MCF 10A (cell line): Measurements from ENCODE around the gene MCTP2. TPM values are rescaled to one million over a fixed set of nuclear protein-coding genes. Genes with fewer than 3 reads are reported as not detected.
A peak's percentile ranks its signal among the peaks of the same experiment; 100 is the strongest.
"Not testable (repeated sequence)": the region's sequence is repeated elsewhere in the genome, so short reads cannot be mapped to it uniquely, and the experiment has no call there.

Source experiments
- BruUV-seq: library from RNA; stranded (reverse); fragments of 400-500 nt; replicated peaks from 2 replicates; lab custom pipeline; 2021; lab: Mats Ljungman, UMichigan
- CTCF ChIA-PET: fragments of 300-600 bp; sonication (Branson Sonifier 250); formaldehyde crosslinking; extraction: SDS; loops from one replicate; lab custom pipeline; 2021; ENCODE audit warnings: antibody characterized with exemption, inconsistent platforms; lab: Yijun Ruan, JAX
- POLR2A ChIA-PET: fragments of 300-600, 350-650 bp; sonication (Branson Sonifier 250); formaldehyde crosslinking; extraction: SDS; loops from one replicate; lab custom pipeline; 2020; ENCODE audit warnings: antibody characterized with exemption, inconsistent platforms; lab: Yijun Ruan, JAX
- DNase-seq: peaks from one replicate; pipeline ENCODE4 v3.0.0-alpha.2; 2018; ENCODE audit not compliant: unreplicated experiment
- H3K27ac Mint-ChIP-seq: one replicate; pipeline ENCODE4 v1.8.0; 2022; ENCODE audit warnings: mild to moderate bottlenecking, low read depth, mixed read lengths; ENCODE audit not compliant: unreplicated experiment
- H3K27me3 Mint-ChIP-seq: one replicate; pipeline ENCODE4 v1.8.0; 2022; ENCODE audit warnings: mixed read lengths; ENCODE audit not compliant: insufficient read depth, unreplicated experiment
- H3K36me3 Mint-ChIP-seq: one replicate; pipeline ENCODE4 v1.8.0; 2022; ENCODE audit warnings: mild to moderate bottlenecking, moderate library complexity, mixed read lengths; ENCODE audit not compliant: insufficient read depth, unreplicated experiment
- H3K4me1 Mint-ChIP-seq: one replicate; pipeline ENCODE4 v1.8.0; 2022; ENCODE audit warnings: mixed read lengths; ENCODE audit not compliant: insufficient read depth, unreplicated experiment
- H3K4me3 Mint-ChIP-seq: one replicate; pipeline ENCODE4 v1.8.0; 2022; ENCODE audit warnings: mild to moderate bottlenecking, moderate library complexity, mixed read lengths; ENCODE audit not compliant: unreplicated experiment
- H3K9me3 Mint-ChIP-seq: one replicate; pipeline ENCODE4 v1.8.0; 2022; ENCODE audit warnings: mixed read lengths; ENCODE audit not compliant: unreplicated experiment
- CTCF ChIP-seq: fragments of 200-600 bp; IDR thresholded peaks from one replicate; pipeline ENCODE4 v1.8.0; 2022; ENCODE audit warnings: antibody characterized with exemption, mild to moderate bottlenecking; ENCODE audit not compliant: unreplicated experiment
- intact Hi-C: fragments of 100-400 bp; cut with micrococcal nuclease; formaldehyde crosslinking; loops from 2 replicates; pipeline ENCODE4 v1.14.1; 2022
- total RNA-seq: library from RNA; stranded (reverse); gene quantifications from 2 replicates; pipeline ENCODE4 v1.2.3, GENCODE V29; 2022

Gene MCTP2
- total RNA-seq, 1 experiment from 2014 or later, result 25.7 TPM

DNA sequence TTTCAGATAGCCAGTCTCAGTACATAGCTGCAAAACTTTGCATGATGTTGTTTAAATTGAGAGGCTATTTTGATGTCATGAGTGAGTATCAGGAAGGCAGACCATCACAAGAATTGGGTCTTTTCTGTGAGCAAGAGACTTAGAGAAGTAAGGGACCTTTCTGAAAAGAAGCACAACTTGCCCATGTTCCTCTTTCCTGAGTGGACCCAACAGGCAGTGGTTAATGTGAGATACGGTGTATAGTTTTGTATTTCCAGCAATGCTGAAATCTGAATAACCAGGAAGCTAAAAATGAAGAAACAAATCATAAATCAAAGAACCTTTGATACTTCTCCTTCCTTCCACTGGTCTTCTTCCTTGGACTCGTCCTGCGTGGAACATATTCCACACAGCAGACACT lies 25.1 kb downstream of the MCTP2 start:
- no TSS peak for BruUV-seq
- Mint-ChIP-seq H3K4me1 (peaks cover 43% of the 10 kb centered on the region), H3K4me3 (no peak overlapping the region), H3K27me3 (no peaks in the 10 kb centered on the region), H3K27ac (no peak overlapping the region), H3K36me3 (no peaks in the 10 kb centered on the region), H3K9me3 (no peaks in the 10 kb centered on the region)
- no peak for DNase-seq
- intact Hi-C loops, result no loop called here
- POLR2A ChIA-PET, result interaction anchor here (1.2 to 1.4 kb wide), 2 partner anchors 9 to 24 kb away, joined by 3 to 7 read pairs; no protein-coding TSS in a partner anchor
- TF ChIP-seq CTCF, result no peak
- CTCF ChIA-PET, result interaction anchor here (0.6 kb wide), 1 partner anchor 347 kb away, joined by 3 read pairs; no protein-coding TSS in a partner anchor

DNA sequence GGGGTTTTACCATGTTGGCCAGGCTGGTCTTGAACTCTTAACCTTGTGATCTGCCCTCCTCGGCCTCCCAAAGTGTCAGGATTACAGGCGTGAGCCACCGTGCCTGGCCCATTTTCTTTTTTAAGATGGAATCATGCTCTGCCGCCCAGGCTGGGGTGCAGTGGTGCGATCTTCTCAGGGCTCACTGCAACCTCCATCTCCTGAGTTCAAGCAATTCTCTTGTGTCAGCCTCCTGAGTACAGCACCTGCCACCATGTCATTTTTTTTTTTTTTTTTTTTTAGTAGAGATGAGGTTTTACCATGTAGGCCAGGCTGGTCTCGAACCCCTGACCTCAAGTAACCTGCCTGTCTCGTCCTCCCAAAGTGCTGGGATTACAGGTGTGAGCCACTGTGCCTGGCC lies 26.4 kb downstream of the MCTP2 start:
- POLR2A ChIA-PET, H3K4me3 Mint-ChIP-seq: not testable (repeated sequence)
- H3K4me1 Mint-ChIP-seq, result peaks cover 43% of the 10 kb centered on the region

DNA sequence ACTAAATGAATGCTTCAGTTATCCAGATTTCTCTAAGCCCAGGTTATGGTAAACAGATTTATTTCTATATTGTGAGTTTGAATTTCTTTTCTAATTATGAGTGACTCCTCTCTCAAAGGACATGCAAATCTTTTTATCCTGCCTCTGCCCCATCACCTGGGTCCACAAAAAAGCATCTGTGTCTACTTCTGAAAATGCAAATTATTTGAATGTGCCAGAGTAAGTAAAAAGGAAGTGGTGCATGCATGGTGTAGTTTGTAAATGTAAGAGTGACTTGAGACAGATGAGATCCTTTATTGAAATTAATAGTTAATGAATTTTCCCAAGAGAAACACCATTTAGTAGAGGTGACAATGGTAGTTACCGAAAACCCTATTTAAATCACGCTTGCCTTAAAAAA lies 26.9 kb downstream of the MCTP2 start:
- H3K27ac Mint-ChIP-seq, result no peak overlapping the region
- TF ChIP-seq CTCF, result no peak
- CTCF ChIA-PET, result no interaction called here
- no TSS peak for BruUV-seq
- intact Hi-C loops, result no loop called here
- no peak for DNase-seq
- H3K27me3 Mint-ChIP-seq, result no peaks in the 10 kb centered on the region
- H3K4me1 Mint-ChIP-seq, result peaks cover 43% of the 10 kb centered on the region
- POLR2A ChIA-PET, result no interaction called here
- H3K4me3 Mint-ChIP-seq, result no peak overlapping the region
- H3K36me3 Mint-ChIP-seq, result no peaks in the 10 kb centered on the region
- H3K9me3 Mint-ChIP-seq, result no peaks in the 10 kb centered on the region

More for the DNA sequence above, 26.4 kb downstream of the MCTP2 start:
- H3K9me3 Mint-ChIP-seq, DNase-seq, BruUV-seq, H3K27me3 Mint-ChIP-seq, H3K36me3 Mint-ChIP-seq, intact Hi-C loops, H3K27ac Mint-ChIP-seq, CTCF ChIA-PET: not testable (repeated sequence)

GRCh38 chr15:94259121-94259751 lies 27.9 kb downstream of the MCTP2 start:
- Mint-ChIP-seq H3K4me3 (no peak overlapping the region), H3K4me1 (peaks cover 38% of the 10 kb centered on the region), H3K9me3 (no peaks in the 10 kb centered on the region), H3K27me3 (no peaks in the 10 kb centered on the region), H3K27ac (no peak overlapping the region), H3K36me3 (no peaks in the 10 kb centered on the region)
- intact Hi-C loops, result no loop called here
- POLR2A ChIA-PET, result interaction anchor here (0.8 to 1.5 kb wide), 3 partner anchors 12 to 21 kb away, joined by 3 to 8 read pairs (median 6); no protein-coding TSS in a partner anchor
- no peak for TF ChIP-seq CTCF
- DNase-seq, result peak; percentile 43
- CTCF ChIA-PET, result no interaction called here
- BruUV-seq, result no TSS peak
